ENCODE data around the gene PEX11B.

GRCh38 chr1:145887631-145888030 is 30.9 kb downstream of the PEX11B start:
- TF ChIP-seq CTCF (IDR thresholded peaks at IDR 0.05): no peak
- no peak for TF ChIP-seq POLR2A (IDR thresholded peaks at IDR 0.05)

Data from esophagus squamous epithelium (tissue), 4 donors.